ENCODE data around the gene LRRC4B. TPM values are rescaled to one million over a fixed set of nuclear protein-coding genes. Genes with fewer than 3 reads are reported as not detected.
"Not testable (repeated sequence)": the region's sequence is repeated elsewhere in the genome, so short reads cannot be mapped to it uniquely, and the experiment has no call there.

Gene LRRC4B
- total RNA-seq, 4 donors from 2014 or later: 0.18 to 1.5 (median 0.44) TPM

- Histone ChIP-seq H3K27me3 (no peaks in the 10 kb centered on the region), H3K4me3 (no peak overlapping the region), H3K9me3 (no peaks in the 10 kb centered on the region), H3K4me1 (peaks cover 9 to 29% (median 10%) of the 10 kb centered on the region in 3 donors), H3K36me3 (peaks cover 0 to 25% (median 0%) of the 10 kb centered on the region in 3 donors), H3K27ac (no peak overlapping the region)
- intact Hi-C loops (cut with DNase I): no loop called here
- TF ChIP-seq POLR2A (IDR thresholded peaks at IDR 0.05): no peak
- no peak for TF ChIP-seq CTCF (IDR thresholded peaks at IDR 0.05)
- no peak for DNase-seq
- 80 to 88% methylated on average over 6 to 7 of the region's 12 CpGs for WGBS, 2 donors
Observed at GRCh38 chr19:50475101-50475568, 93.1 kb downstream of the LRRC4B start.

DNA sequence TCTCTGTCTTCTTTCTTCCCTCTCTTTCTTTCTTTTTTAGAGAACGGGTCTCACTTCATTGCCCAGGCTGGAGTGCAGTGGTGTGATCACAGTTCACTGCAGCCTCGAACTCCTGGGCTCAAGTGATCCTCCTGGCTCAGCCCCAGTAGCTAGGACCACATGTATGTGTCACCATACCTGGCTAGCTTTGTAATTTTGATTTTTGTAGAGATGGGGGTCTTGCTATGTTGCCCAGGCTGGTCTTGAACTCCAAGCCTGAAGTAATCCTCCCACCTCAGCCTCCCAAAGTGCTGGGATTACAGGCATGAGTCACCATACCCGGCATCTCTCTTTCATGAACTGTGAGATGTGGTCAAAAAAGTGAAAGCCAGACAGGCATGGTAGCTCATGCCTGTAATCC is 94.9 kb downstream of the LRRC4B start:
- H3K9me3 ChIP-seq; H3K4me3 ChIP-seq; H3K27me3 ChIP-seq; H3K36me3 ChIP-seq; H3K27ac ChIP-seq; intact Hi-C loops (cut with DNase I); DNase-seq: not testable (repeated sequence)
- peaks cover 9 to 25% (median 10%) of the 10 kb centered on the region in 3 donors for H3K4me1 ChIP-seq
- 40 to 51% methylated on average over 3 of the region's 3 CpGs for WGBS, 2 donors

DNA sequence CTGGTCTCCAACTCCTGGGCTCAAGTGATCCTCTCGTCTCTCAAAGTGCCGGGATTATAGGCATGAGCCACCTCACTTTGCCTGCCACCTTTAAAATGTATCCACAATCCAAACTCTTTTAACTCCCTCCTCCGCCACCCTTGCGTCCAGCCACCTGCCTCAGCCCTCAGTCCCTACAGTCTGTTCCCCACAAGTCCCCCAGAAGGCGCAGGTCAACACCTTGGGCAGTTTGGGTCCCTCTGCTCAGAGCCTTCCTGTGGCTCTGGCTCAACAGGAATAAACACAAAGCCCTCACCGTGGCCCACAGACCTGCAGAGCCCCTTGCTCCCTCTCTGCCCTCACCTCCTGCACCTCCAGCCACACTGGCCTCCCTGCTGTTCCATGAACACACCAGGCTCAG is 99.4 kb downstream of the LRRC4B start:
- Histone ChIP-seq H3K27ac (no peak overlapping the region), H3K4me3 (no peak overlapping the region), H3K4me1 (peaks cover 0 to 7% (median 0%) of the 10 kb centered on the region in 3 donors), H3K9me3 (no peaks in the 10 kb centered on the region), H3K36me3 (no peaks in the 10 kb centered on the region), H3K27me3 (peaks cover 0 to 19% (median 0%) of the 10 kb centered on the region in 4 donors)
- TF ChIP-seq CTCF (IDR thresholded peaks at IDR 0.05): no peak
- TF ChIP-seq POLR2A (IDR thresholded peaks at IDR 0.05): no peak
- intact Hi-C loops (cut with DNase I): no loop called here
- 86 to 92% methylated on average over 5 to 6 of the region's 6 CpGs for WGBS, 2 donors
- DNase-seq: no peak

DNA sequence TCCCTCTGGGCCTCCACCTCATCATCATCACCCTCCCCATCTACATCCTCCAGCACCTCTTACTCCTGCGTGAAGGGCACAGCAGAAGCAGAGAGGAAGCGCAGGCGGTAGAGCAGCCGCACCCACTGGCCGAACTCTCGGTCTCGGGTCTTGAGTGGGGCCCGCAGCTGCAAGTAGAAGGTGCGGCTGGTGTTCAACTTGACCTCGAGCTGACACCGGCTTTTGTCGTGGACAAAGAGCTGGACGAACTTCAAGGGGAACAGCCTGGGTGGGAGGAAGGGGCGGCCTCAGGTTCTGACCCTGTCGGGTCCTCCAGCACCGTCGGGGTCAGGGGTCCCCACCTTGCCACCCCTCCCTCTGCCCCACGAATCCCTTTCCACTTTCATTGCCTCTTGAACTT is 100.7 kb downstream of the LRRC4B start:
- intact Hi-C loops (cut with DNase I): no loop called here

More for the DNA sequence above, 100.7 kb downstream of the LRRC4B start:
- Histone ChIP-seq H3K27ac (no peak overlapping the region), H3K4me1 (peaks cover 0 to 7% (median 0%) of the 10 kb centered on the region in 3 donors), H3K9me3 (no peaks in the 10 kb centered on the region), H3K36me3 (no peaks in the 10 kb centered on the region), H3K27me3 (peaks cover 0 to 25% (median 0%) of the 10 kb centered on the region in 4 donors), H3K4me3 (no peak overlapping the region)
- TF ChIP-seq POLR2A (IDR thresholded peaks at IDR 0.05) (no peak), CTCF (IDR thresholded peaks at IDR 0.05) (no peak)
- no peak for DNase-seq
- 67 to 70% methylated on average over 9 of the region's 18 CpGs for WGBS, 2 donors

Other genes with a start within 250 kb of the LRRC4B start
- gene KCNC3, start 239.1 kb downstream of the LRRC4B start, total RNA-seq: under 1 TPM in 3 of 4 donors, not detected in 1; 0.48 to 0.87 (median 0.57) TPM
- under 1 TPM in 1 of 4 donors, not detected in 3; 0.38 TPM for gene NAPSA, start 202.8 kb downstream of the LRRC4B start, total RNA-seq
- 10 to 100 TPM; 48.6 to 84.1 (median 68.1) TPM for gene NR1H2, start 192.0 kb downstream of the LRRC4B start, total RNA-seq
- 10 to 100 TPM; 14.0 to 18.8 (median 17.6) TPM for gene POLD1, start 184.1 kb downstream of the LRRC4B start, total RNA-seq
- gene SPIB, start 149.5 kb downstream of the LRRC4B start, total RNA-seq: under 1 TPM in 1 of 4 donors, not detected in 3; 0.32 TPM
- under 1 TPM in 1 of 4 donors, not detected in 3; 0.19 TPM for gene MYBPC2, start 135.5 kb downstream of the LRRC4B start, total RNA-seq
- gene EMC10, start 91.9 kb downstream of the LRRC4B start, total RNA-seq: 10 to 100 TPM; 50.2 to 76.1 (median 59.7) TPM
- 1 to 10 TPM in 3 of 4 donors, under 1 TPM in 1; 0.53 to 2.0 (median 1.5) TPM for gene GARIN5A, start 91.6 kb downstream of the LRRC4B start, total RNA-seq
- gene JOSD2, start 57.2 kb downstream of the LRRC4B start, total RNA-seq: 10 to 100 TPM; 26.3 to 45.1 (median 34.9) TPM
- gene ASPDH, start 54.5 kb downstream of the LRRC4B start, total RNA-seq: not detected
- gene SYT3, start 71.4 kb upstream of the LRRC4B start, total RNA-seq: 1 to 10 TPM in 1 of 4 donors, under 1 TPM in 1, not detected in 2; 0.53 to 2.2 TPM
- gene C19orf81, start 81.0 kb upstream of the LRRC4B start, total RNA-seq: not detected
- under 1 TPM in 1 of 4 donors, not detected in 3; 0.06 TPM for gene SHANK1, start 151.4 kb upstream of the LRRC4B start, total RNA-seq
- gene CLEC11A, start 154.9 kb upstream of the LRRC4B start, total RNA-seq: 10 to 100 TPM in 1 of 4 donors, 1 to 10 TPM in 2, under 1 TPM in 1; 0.80 to 11.1 (median 3.9) TPM
- not detected for gene GPR32, start 202.0 kb upstream of the LRRC4B start, total RNA-seq
- not detected for gene ACP4, start 222.0 kb upstream of the LRRC4B start, total RNA-seq